ENCODE data around the gene CCDC12. TPM values are rescaled to one million over a fixed set of nuclear protein-coding genes. Genes with fewer than 3 reads are reported as not detected.

Gene CCDC12
- total and polyA plus RNA-seq, 9 of the 15 experiments (the other 6 are each of a cell fraction or from before 2014, with no cell fraction given): 8.9 to 201 (median 86.9) TPM

DNA sequence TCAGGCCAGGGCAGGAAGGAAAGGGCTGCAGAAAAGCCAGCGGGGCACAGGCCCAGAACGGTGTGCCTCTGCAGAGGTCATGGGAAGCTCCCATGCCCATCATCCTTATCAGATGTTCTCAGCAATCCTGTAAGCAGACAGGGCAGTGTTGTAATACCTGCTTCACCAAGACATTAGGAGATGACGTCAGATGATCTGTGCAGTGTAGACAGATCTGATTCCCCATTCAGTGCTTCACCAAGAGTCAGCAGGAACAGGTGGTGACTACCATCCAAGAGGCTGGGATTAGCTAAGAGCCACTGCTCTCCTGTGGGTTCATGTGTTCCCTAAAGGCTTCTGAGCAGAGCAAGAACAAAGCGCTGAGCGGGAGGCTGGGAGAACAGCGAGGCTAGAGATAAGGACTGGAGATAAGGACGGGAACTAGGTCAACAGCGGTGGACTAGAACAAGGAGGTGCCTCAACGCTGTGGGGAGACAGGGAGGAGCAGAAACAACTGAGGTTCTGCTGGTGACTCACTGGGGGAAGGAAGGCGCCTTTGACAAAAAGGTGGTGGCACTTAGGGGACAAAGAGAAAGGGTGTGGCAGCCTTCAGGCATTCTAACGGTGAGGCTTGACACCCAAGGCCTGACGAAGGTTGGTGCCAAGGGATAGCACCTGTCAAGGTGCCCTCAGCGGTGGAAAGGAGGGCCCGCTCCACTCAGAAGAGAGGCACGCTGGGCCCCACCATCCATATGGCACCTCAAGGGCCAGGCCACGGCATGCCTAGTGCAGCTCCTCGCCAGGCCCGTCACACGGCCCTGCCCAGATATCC, 28.4 kb downstream of the CCDC12 start (continued):
- TF ChIP-seq MECOM (CRISPR knock-in tag; IDR thresholded peaks at IDR 0.05) (no peak), DEAF1 (CRISPR knock-in tag; IDR thresholded peaks at IDR 0.05) (no peak), IFI16 (CRISPR knock-in tag; IDR thresholded peaks at IDR 0.05) (no peak), SAP30 (IDR thresholded peaks at IDR 0.05; ENCODE audit: borderline replicate concordance, insufficient read depth, low read depth, low read length, poor library complexity, severe bottlenecking) (no peak), BRCA1 (IDR thresholded peaks at IDR 0.05) (no peak), BRCA1 (CRISPR knock-in tag; IDR thresholded peaks at IDR 0.05) (0 out of 2 replicates have a peak, but pooled peaks have one; percentile 21), SIX5 (IDR thresholded peaks at IDR 0.05; ENCODE audit: borderline replicate concordance in 1 of 2, insufficient read depth in 1 of 2, low read depth in 1 of 2, low read length in 2 of 2) (no peak), NUFIP1 (IDR thresholded peaks at IDR 0.05; ENCODE audit: partially characterized antibody) (no peak), ZNF133 (CRISPR knock-in tag; IDR thresholded peaks at IDR 0.05) (no peak), RBM14 (IDR thresholded peaks at IDR 0.05; ENCODE audit: borderline replicate concordance, insufficient read depth, low read depth, low read length) (no peak), RBM22 (IDR thresholded peaks at IDR 0.05; ENCODE audit: low read depth, low read length, poor library complexity, severe bottlenecking) (no peak), BDP1 (IDR thresholded peaks at IDR 0.05; ENCODE audit: insufficient read depth, insufficient read length) (no peak), ATF2 (CRISPR knock-in tag; IDR thresholded peaks at IDR 0.05) (no peak), TEAD4 (IDR thresholded peaks at IDR 0.05; ENCODE audit: low read length) (no peak), TEAD4 (CRISPR knock-in tag; IDR thresholded peaks at IDR 0.05; ENCODE audit: borderline replicate concordance) (no peak)
- TF ChIP-seq, protein P1, sequence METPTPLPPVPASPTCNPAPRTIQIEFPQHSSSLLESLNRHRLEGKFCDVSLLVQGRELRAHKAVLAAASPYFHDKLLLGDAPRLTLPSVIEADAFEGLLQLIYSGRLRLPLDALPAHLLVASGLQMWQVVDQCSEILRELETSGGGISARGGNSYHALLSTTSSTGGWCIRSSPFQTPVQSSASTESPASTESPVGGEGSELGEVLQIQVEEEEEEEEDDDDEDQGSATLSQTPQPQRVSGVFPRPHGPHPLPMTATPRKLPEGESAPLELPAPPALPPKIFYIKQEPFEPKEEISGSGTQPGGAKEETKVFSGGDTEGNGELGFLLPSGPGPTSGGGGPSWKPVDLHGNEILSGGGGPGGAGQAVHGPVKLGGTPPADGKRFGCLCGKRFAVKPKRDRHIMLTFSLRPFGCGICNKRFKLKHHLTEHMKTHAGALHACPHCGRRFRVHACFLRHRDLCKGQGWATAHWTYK (CRISPR knock-in tag; IDR thresholded peaks at IDR 0.05): no peak
- TF ChIP-seq, protein P2, sequence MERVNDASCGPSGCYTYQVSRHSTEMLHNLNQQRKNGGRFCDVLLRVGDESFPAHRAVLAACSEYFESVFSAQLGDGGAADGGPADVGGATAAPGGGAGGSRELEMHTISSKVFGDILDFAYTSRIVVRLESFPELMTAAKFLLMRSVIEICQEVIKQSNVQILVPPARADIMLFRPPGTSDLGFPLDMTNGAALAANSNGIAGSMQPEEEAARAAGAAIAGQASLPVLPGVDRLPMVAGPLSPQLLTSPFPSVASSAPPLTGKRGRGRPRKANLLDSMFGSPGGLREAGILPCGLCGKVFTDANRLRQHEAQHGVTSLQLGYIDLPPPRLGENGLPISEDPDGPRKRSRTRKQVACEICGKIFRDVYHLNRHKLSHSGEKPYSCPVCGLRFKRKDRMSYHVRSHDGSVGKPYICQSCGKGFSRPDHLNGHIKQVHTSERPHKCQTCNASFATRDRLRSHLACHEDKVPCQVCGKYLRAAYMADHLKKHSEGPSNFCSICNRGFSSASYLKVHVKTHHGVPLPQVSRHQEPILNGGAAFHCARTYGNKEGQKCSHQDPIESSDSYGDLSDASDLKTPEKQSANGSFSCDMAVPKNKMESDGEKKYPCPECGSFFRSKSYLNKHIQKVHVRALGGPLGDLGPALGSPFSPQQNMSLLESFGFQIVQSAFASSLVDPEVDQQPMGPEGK (CRISPR knock-in tag; IDR thresholded peaks at IDR 0.05; ENCODE audit: borderline replicate concordance): 0 out of 2 replicates have a peak, but pooled peaks have one; percentile 46
- TF ChIP-seq, protein P3, sequence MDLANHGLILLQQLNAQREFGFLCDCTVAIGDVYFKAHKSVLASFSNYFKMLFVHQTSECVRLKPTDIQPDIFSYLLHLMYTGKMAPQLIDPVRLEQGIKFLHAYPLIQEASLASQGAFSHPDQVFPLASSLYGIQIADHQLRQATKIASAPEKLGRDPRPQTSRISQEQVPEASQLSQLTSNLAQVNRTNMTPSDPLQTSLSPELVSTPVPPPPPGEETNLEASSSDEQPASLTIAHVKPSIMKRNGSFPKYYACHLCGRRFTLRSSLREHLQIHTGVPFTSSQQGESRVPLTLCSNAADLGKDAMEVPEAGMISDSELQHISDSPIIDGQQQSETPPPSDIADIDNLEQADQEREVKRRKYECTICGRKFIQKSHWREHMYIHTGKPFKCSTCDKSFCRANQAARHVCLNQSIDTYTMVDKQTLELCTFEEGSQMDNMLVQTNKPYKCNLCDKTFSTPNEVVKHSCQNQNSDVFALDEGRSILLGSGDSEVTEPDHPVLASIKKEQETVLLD (IDR thresholded peaks at IDR 0.05): peak; percentile 76
